ENCODE data around the gene PRSS36.
A peak's percentile ranks its signal among the peaks of the same experiment; 100 is the strongest.

The PRSS36 gene

GRCh38 chr16:31129568-31130335, 20.1 kb downstream of the PRSS36 start:
- H3K4me3 ChIP-seq (ENCODE audit: low read depth, low read length), result no peak overlapping the region
- TF ChIP-seq CTCF (IDR thresholded peaks at IDR 0.05; ENCODE audit: control insufficient read depth, extremely low read depth, insufficient read depth), result no peak
- DNase-seq (ENCODE audit: low read depth), result no peak

- no peak overlapping the region for H3K4me3 ChIP-seq (ENCODE audit: low read depth, low read length)
- DNase-seq (ENCODE audit: low read depth), result no peak
- no peak for TF ChIP-seq CTCF (IDR thresholded peaks at IDR 0.05; ENCODE audit: control insufficient read depth, extremely low read depth, insufficient read depth)
These were observed 20.9 kb downstream of the PRSS36 start for GRCh38 chr16:31128711-31129567.

GRCh38 chr16:31127182-31127581, 22.7 kb downstream of the PRSS36 start:
- no peak for DNase-seq (ENCODE audit: low read depth)
- H3K4me3 ChIP-seq (ENCODE audit: low read depth, low read length), result no peak overlapping the region
- no peak for TF ChIP-seq CTCF (IDR thresholded peaks at IDR 0.05; ENCODE audit: control insufficient read depth, extremely low read depth, insufficient read depth)

GRCh38 chr16:31125844-31126243, 24.0 kb downstream of the PRSS36 start:
- TF ChIP-seq CTCF (IDR thresholded peaks at IDR 0.05; ENCODE audit: control insufficient read depth, extremely low read depth, insufficient read depth), result no peak
- no peak for DNase-seq (ENCODE audit: low read depth)
- H3K4me3 ChIP-seq (ENCODE audit: low read depth, low read length), result no peak overlapping the region

GRCh38 chr16:31120129-31120528, 29.7 kb downstream of the PRSS36 start:
- no peak overlapping the region for H3K4me3 ChIP-seq (ENCODE audit: low read depth, low read length)
- TF ChIP-seq CTCF (IDR thresholded peaks at IDR 0.05; ENCODE audit: control insufficient read depth, extremely low read depth, insufficient read depth), result no peak
- no peak for DNase-seq (ENCODE audit: low read depth)

- TF ChIP-seq CTCF (IDR thresholded peaks at IDR 0.05; ENCODE audit: control insufficient read depth, extremely low read depth, insufficient read depth), result no peak
- H3K4me3 ChIP-seq (ENCODE audit: low read depth, low read length), result peak overlapping the region; percentile 71
- no peak for DNase-seq (ENCODE audit: low read depth)
These were observed 31.4 kb downstream of the PRSS36 start for GRCh38 chr16:31118223-31119155.

All from LNCaP clone FGC (cell line).